Stimulated activated CD4-positive, alpha-beta T cell treated with anti-CD3 and anti-CD28 coated beads, Interleukin-4, amount 100 ng/mL, for 48 hours (primary cell): ENCODE results near the gene HACL1.
"Not testable (repeated sequence)": the region's sequence is repeated elsewhere in the genome, so short reads cannot be mapped to it uniquely, and the experiment has no call there.

Experiments
- DNase-seq, 2 donors: peaks; one replicate each; pipeline ENCODE4 v3.0.0-alpha.2; 2020; ENCODE audit warnings: low read depth in 2 of 2

Gene HACL1

GRCh38 chr3:15579051-15579450, 22.3 kb downstream of the HACL1 start:
- no peak for DNase-seq

- DNase-seq = no peak
Measured at GRCh38 chr3:15578289-15578867, 23.0 kb downstream of the HACL1 start.

- no peak for DNase-seq
Measured at GRCh38 chr3:15576475-15576874, 24.9 kb downstream of the HACL1 start.

GRCh38 chr3:15575446-15575845, 25.9 kb downstream of the HACL1 start:
- DNase-seq = no peak

GRCh38 chr3:15572138-15572537, 29.2 kb downstream of the HACL1 start:
- no peak for DNase-seq

- DNase-seq = no peak
Measured at GRCh38 chr3:15563190-15563589, 38.2 kb downstream of the HACL1 start.

- DNase-seq = no peak
Measured at GRCh38 chr3:15562560-15562959, 38.8 kb downstream of the HACL1 start.

- DNase-seq = no peak
Measured at GRCh38 chr3:15558581-15558980, 42.8 kb downstream of the HACL1 start.

- peak; percentile 4 to 32 for DNase-seq
Measured at GRCh38 chr3:15557511-15557946, 43.8 kb downstream of the HACL1 start.

- DNase-seq = no peak
Measured at GRCh38 chr3:15556512-15556911, 44.9 kb downstream of the HACL1 start.

- DNase-seq = no peak
Measured at GRCh38 chr3:15553749-15554148, 47.6 kb downstream of the HACL1 start.

GRCh38 chr3:15551902-15552301, 49.5 kb downstream of the HACL1 start:
- DNase-seq = no peak

- no peak for DNase-seq
Measured at GRCh38 chr3:15549846-15550245, 51.5 kb downstream of the HACL1 start.

- DNase-seq = no peak
Measured at GRCh38 chr3:15542614-15543013, 58.8 kb downstream of the HACL1 start.

- no peak for DNase-seq
Measured at GRCh38 chr3:15541371-15541770, 60.0 kb downstream of the HACL1 start.

- DNase-seq = no peak
Measured at GRCh38 chr3:15539066-15539465, 62.3 kb downstream of the HACL1 start.

- no peak for DNase-seq
Measured at GRCh38 chr3:15538345-15538744, 63.0 kb downstream of the HACL1 start.

GRCh38 chr3:15536856-15537255, 64.5 kb downstream of the HACL1 start:
- DNase-seq = no peak

- DNase-seq = peak; percentile 12 to 24
Measured at GRCh38 chr3:15535732-15536131, 65.6 kb downstream of the HACL1 start.

GRCh38 chr3:15532614-15533013, 68.8 kb downstream of the HACL1 start:
- not testable (repeated sequence) for DNase-seq

GRCh38 chr3:15531346-15531745, 70.0 kb downstream of the HACL1 start:
- DNase-seq = no peak

- DNase-seq = no peak
Measured at GRCh38 chr3:15528854-15529537, 72.4 kb downstream of the HACL1 start.

- DNase-seq = no peak
Measured at GRCh38 chr3:15527031-15527459, 74.3 kb downstream of the HACL1 start.

GRCh38 chr3:15525790-15526189, 75.6 kb downstream of the HACL1 start:
- no peak for DNase-seq
